ENCODE results near the gene ABCC1. TPM values are rescaled to one million over a fixed set of nuclear protein-coding genes. Genes with fewer than 3 reads are reported as not detected.

The ABCC1 gene
- polyA plus RNA-seq, 1 donor from 2014 or later, result 3.0 TPM

GRCh38 chr16:16028311-16028999 lies 79.0 kb downstream of the ABCC1 start:
- no peaks in the 10 kb centered on the region for H3K36me3 ChIP-seq (ENCODE audit: insufficient read depth, low read length)
- no peaks in the 10 kb centered on the region for H3F3A ChIP-seq (ENCODE audit: insufficient read depth, low read length, poor library complexity, severe bottlenecking)
- H3K4me2 ChIP-seq (ENCODE audit: low read length), result no peak overlapping the region
- H3K9me3 ChIP-seq (ENCODE audit: low read length), result no peaks in the 10 kb centered on the region
- H3K79me2 ChIP-seq (replicated peaks; ENCODE audit: insufficient read depth, low read length), result no peaks in the 10 kb centered on the region
- H3K27ac ChIP-seq (ENCODE audit: low read length), result no peak overlapping the region
- H4K20me1 ChIP-seq (ENCODE audit: insufficient read depth), result no peaks in the 10 kb centered on the region
- no peaks in the 10 kb centered on the region for H3K27me3 ChIP-seq (ENCODE audit: insufficient read depth, low read depth, low read length)
- no peak overlapping the region for H2AFZ ChIP-seq (ENCODE audit: low read depth, low read length)
- no peak overlapping the region for H3K4me3 ChIP-seq (ENCODE audit: low read length)
- H3K9me2 ChIP-seq (ENCODE audit: insufficient read depth, low read length), result no peaks in the 10 kb centered on the region
- TF ChIP-seq SMC3 (conservative IDR thresholded peaks at IDR 0.05; ENCODE audit: poor library complexity) (no peak), CTCF (IDR thresholded peaks at IDR 0.05; ENCODE audit: poor library complexity, severe bottlenecking) (no peak), EZH2 (IDR thresholded peaks at IDR 0.05; ENCODE audit: borderline replicate concordance, insufficient read depth, low read length, poor library complexity, severe bottlenecking) (no peak), REST (IDR thresholded peaks at IDR 0.05; ENCODE audit: borderline replicate concordance) (no peak), MXI1 (conservative IDR thresholded peaks at IDR 0.05; ENCODE audit: poor library complexity, severe bottlenecking) (no peak), TAF1 (IDR thresholded peaks at IDR 0.05; ENCODE audit: low read depth) (no peak)
- no peak overlapping the region for H3K9ac ChIP-seq (ENCODE audit: low read length)

- Histone ChIP-seq H3K79me2 (replicated peaks; ENCODE audit: insufficient read depth, low read length) (no peaks in the 10 kb centered on the region), H3K4me2 (ENCODE audit: low read length) (no peak overlapping the region), H3K4me3 (ENCODE audit: low read length) (no peak overlapping the region), H4K20me1 (ENCODE audit: insufficient read depth) (no peaks in the 10 kb centered on the region), H3K9me3 (ENCODE audit: low read length) (no peaks in the 10 kb centered on the region), H3K27me3 (ENCODE audit: insufficient read depth, low read depth, low read length) (no peaks in the 10 kb centered on the region), H2AFZ (ENCODE audit: low read depth, low read length) (no peak overlapping the region), H3F3A (ENCODE audit: insufficient read depth, low read length, poor library complexity, severe bottlenecking) (no peaks in the 10 kb centered on the region), H3K36me3 (ENCODE audit: insufficient read depth, low read length) (no peaks in the 10 kb centered on the region), H3K9me2 (ENCODE audit: insufficient read depth, low read length) (no peaks in the 10 kb centered on the region), H3K27ac (ENCODE audit: low read length) (no peak overlapping the region), H3K9ac (ENCODE audit: low read length) (no peak overlapping the region)
- no peak for TF ChIP-seq CTCF (IDR thresholded peaks at IDR 0.05; ENCODE audit: poor library complexity, severe bottlenecking)
- TF ChIP-seq REST (IDR thresholded peaks at IDR 0.05; ENCODE audit: borderline replicate concordance), result no peak
- no peak for TF ChIP-seq POLR2AphosphoS5 (IDR thresholded peaks at IDR 0.05)
- TF ChIP-seq EP300 (conservative IDR thresholded peaks at IDR 0.05; ENCODE audit: poor library complexity, severe bottlenecking), result no peak
- TF ChIP-seq TAF1 (IDR thresholded peaks at IDR 0.05; ENCODE audit: low read depth), result no peak
Measured at GRCh38 chr16:16029431-16030011, 80.1 kb downstream of the ABCC1 start.
